ENCODE results near the gene NLRP7. TPM values are rescaled to one million over a fixed set of nuclear protein-coding genes. Genes with fewer than 3 reads are reported as not detected.

NLRP7 gene
- total RNA-seq, 4 donors from 2014 or later = not detected

DNA sequence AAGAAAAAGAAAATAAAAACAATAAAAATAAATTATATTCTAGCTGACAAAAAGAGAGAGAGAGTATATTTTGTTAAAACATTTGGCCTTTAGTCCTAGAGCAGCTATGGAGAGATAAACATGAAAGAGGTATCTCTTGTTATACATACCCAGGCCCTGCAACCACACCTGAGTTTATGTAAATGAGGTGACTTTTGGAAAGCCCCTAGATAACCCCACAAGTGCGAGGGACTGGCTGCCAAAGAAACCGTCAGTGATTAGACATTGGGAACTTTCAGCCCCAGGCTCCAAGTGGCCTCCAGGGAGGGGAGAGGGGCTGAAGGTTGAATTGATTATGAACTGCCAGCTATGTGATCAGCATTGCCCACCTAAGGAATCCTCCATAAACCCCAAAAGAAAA, 2.1 kb upstream of the NLRP7 start:
- TF ChIP-seq, protein P1, sequence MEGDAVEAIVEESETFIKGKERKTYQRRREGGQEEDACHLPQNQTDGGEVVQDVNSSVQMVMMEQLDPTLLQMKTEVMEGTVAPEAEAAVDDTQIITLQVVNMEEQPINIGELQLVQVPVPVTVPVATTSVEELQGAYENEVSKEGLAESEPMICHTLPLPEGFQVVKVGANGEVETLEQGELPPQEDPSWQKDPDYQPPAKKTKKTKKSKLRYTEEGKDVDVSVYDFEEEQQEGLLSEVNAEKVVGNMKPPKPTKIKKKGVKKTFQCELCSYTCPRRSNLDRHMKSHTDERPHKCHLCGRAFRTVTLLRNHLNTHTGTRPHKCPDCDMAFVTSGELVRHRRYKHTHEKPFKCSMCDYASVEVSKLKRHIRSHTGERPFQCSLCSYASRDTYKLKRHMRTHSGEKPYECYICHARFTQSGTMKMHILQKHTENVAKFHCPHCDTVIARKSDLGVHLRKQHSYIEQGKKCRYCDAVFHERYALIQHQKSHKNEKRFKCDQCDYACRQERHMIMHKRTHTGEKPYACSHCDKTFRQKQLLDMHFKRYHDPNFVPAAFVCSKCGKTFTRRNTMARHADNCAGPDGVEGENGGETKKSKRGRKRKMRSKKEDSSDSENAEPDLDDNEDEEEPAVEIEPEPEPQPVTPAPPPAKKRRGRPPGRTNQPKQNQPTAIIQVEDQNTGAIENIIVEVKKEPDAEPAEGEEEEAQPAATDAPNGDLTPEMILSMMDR (IDR thresholded peaks at IDR 0.05; ENCODE audit: low read depth) = no peak

DNA sequence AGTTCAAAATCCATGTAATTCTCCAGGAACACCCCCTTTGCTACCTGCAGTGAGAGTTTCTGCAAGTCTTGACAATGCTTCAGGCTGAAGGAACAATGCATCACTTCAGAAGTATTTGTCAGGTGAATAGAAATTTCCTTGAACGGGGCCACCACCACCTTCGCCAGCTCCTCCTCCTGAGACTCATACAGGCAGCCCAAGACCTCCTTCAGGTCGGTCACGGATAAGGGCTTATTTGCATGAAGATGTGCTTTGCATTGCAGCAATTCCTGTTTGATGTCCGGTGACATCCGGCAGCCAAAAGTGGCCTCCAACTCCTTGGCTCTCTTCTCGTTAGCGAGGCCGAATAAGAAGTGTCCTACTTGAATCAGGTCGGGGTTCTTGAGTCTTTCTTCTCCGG, 8.4 kb downstream of the NLRP7 start:
- TF ChIP-seq, protein P1 (IDR thresholded peaks at IDR 0.05; ENCODE audit: low read depth) = no peak

DNA sequence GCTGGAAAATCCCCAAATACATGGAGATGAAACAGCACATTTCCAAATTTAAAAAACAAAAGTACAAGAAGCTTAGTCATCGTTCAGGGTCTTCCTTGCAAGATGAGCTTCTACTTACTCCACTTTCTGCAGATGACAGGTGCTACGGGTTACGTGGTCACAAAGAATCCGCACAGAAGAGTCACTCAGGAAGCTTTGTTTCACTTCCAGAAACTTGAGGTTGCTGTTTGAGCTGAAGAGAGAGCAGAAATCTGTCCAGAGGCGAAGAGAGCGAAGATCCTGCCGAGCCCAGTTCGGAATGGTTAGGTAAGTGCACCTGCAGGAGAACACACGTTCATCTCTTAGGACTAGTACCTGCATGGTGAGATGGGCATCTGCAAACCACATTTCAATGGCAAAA, 9.4 kb downstream of the NLRP7 start:
- TF ChIP-seq, protein P1 (IDR thresholded peaks at IDR 0.05; ENCODE audit: low read depth) = no peak

DNA sequence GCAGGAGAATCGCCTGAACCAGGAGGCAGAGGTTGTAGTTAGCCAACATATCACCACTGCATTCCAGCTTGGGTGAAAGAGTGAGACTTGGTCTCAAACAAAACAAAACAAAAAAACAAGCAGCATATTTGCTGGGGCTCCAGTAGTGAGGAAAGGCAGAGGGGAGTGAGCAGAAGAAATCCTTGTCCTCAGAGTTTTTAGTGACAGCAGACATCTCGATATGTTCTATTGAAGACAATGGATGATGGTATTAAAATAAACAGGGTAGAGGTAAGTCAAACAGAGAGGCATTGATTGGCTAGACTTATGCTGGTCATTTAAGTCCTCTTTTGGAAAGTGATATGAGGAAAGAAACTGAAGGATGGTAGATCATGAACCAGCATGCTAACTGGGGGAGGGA, 19.0 kb downstream of the NLRP7 start:
- TF ChIP-seq, protein P1 (IDR thresholded peaks at IDR 0.05; ENCODE audit: low read depth) = no peak

DNA sequence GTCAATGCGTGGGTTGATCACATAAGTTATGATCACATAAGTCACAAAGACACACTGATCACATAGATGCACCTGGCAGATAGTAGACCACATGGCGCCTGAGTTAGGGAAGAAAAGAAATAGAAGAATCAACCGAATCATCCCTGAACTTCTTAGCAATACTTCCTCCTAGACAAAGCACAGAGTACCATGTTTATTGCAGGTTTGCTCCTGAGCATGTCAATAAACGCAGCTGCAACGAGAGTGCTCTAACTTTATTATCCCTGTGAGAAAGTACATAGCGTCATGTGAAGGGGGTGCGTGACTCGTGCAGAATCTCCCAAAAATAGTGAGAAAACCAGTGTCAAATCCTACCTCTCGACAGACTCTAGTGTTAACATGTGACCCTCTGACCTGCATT, 24.1 kb downstream of the NLRP7 start:
- TF ChIP-seq, protein P1 (IDR thresholded peaks at IDR 0.05; ENCODE audit: low read depth) = no peak

DNA sequence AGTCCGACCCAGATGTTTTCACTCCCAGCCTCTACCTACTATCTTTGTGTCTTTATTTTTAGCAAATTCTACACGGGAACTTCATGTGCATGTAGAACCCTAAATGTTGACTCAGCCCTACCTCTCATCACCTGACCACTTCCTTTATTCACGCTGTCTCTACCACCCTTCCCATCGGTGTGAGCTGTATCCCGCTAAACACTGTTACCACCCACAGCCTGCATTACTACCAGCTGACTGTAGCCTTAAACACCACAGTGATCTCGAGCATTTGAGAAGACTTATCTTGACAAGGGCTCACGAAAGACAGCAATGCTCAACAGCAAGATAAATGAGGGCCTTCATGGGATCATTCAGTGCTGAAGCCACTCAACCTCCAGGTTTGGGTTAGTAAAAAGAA, 26.2 kb downstream of the NLRP7 start:
- TF ChIP-seq, protein P1 (IDR thresholded peaks at IDR 0.05; ENCODE audit: low read depth) = no peak

DNA sequence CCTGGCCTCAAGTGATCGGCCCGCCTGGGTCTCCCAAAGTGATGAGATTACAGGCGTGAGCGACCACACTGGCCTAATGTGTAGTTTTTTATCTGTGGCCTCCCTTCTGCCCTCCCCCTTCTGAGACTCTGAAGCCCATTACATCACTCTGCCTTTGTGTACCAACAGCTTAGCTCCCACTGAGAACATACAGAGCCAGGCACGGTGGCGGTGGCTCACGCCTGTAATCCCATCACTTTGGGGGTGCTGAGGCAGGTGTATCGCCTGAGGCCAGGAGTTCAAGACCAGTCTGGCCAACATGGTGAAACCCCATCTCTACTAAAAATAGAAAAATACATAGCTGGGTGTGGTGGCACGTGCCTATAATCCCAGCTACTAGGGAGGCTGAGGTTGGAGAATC, 28.8 kb downstream of the NLRP7 start:
- TF ChIP-seq, protein P1 (IDR thresholded peaks at IDR 0.05; ENCODE audit: low read depth) = no peak

Data from subcutaneous adipose tissue (tissue), 4 donors.